GM23248 (cell line): ENCODE results near the gene CPNE9. TPM values are rescaled to one million over a fixed set of nuclear protein-coding genes. Genes with fewer than 3 reads are reported as not detected.
A peak's percentile ranks its signal among the peaks of the same experiment; 100 is the strongest.

Source experiments
- DNase-seq: peaks from one replicate; pipeline ENCODE4 v3.0.0-alpha.2; 2015
- H2AFZ ChIP-seq: fragments of 200-600 bp; sonication (generic); 2 replicates; pipeline ENCODE4 v1.6.1; 2016; ENCODE audit warnings: antibody characterized with exemption
- H3F3A ChIP-seq: fragments of 200-600 bp; sonication (generic); 2 replicates; pipeline ENCODE4 v1.6.1; 2016; ENCODE audit warnings: mild to moderate bottlenecking, antibody characterized with exemption, mixed run types; ENCODE audit not compliant: insufficient read depth
- H3K27ac ChIP-seq: fragments of 200-600 bp; sonication (generic); 2 replicates; pipeline ENCODE4 v1.5.1; 2016; ENCODE audit warnings: mild to moderate bottlenecking
- H3K27me3 ChIP-seq: fragments of 200-600 bp; sonication (generic); replicated peaks from 2 replicates; pipeline ENCODE4 v1.6.1; 2016; ENCODE audit warnings: mild to moderate bottlenecking; ENCODE audit not compliant: insufficient read depth
- H3K36me3 ChIP-seq: fragments of 200-600 bp; sonication (generic); 2 replicates; pipeline ENCODE4 v1.6.1; 2016; ENCODE audit warnings: low read depth, mild to moderate bottlenecking
- H3K4me1 ChIP-seq: fragments of 200-600 bp; sonication (generic); 2 replicates; pipeline ENCODE4 v1.6.1; 2016; ENCODE audit warnings: mild to moderate bottlenecking; ENCODE audit not compliant: insufficient read depth
- H3K4me2 ChIP-seq: fragments of 200-600 bp; sonication (generic); one replicate; pipeline ENCODE4 v1.6.1; 2016; ENCODE audit warnings: mild to moderate bottlenecking; ENCODE audit not compliant: unreplicated experiment
- H3K4me3 ChIP-seq: fragments of 200-600 bp; sonication (generic); 2 replicates; pipeline ENCODE4 v1.5.1; 2016; ENCODE audit warnings: mild to moderate bottlenecking
- H3K79me2 ChIP-seq: fragments of 200-600 bp; sonication (generic); 2 replicates; pipeline ENCODE4 v1.6.1; 2016; ENCODE audit warnings: mild to moderate bottlenecking; ENCODE audit not compliant: insufficient read depth
- H3K9ac ChIP-seq: fragments of 200-600 bp; sonication (generic); 2 replicates; pipeline ENCODE4 v1.6.1; 2016; ENCODE audit warnings: mild to moderate bottlenecking
- H3K9me2 ChIP-seq: fragments of 200-600 bp; sonication (generic); 2 replicates; pipeline ENCODE4 v1.6.1; 2016; ENCODE audit warnings: mixed run types, mild to moderate bottlenecking, moderate library complexity; ENCODE audit not compliant: insufficient read depth
- H3K9me3 ChIP-seq: fragments of 200-600 bp; sonication (generic); one replicate; pipeline ENCODE4 v1.6.1; 2017; ENCODE audit warnings: low read depth
- H4K20me1 ChIP-seq: fragments of 200-600 bp; sonication (generic); 2 replicates; pipeline ENCODE4 v1.6.0; 2016; ENCODE audit not compliant: insufficient read depth
- EZH2 ChIP-seq: fragments of 200-600 bp; sonication (generic); IDR thresholded peaks from 2 replicates; pipeline ENCODE4 v1.6.1; 2018; ENCODE audit warnings: antibody characterized with exemption, mild to moderate bottlenecking; ENCODE audit not compliant: insufficient read depth, poor library complexity, severe bottlenecking
- EZH2phosphoT487 ChIP-seq: fragments of 200-600 bp; sonication (generic); IDR thresholded peaks from 2 replicates; pipeline ENCODE4 v1.6.1; 2018; ENCODE audit warnings: antibody characterized with exemption, moderate library complexity, mild to moderate bottlenecking, low read depth; ENCODE audit not compliant: insufficient read depth
- WGBS, 2 experiments: methylation state at CpG; one replicate each; pipeline ENCODE4 v1.1.6; 2015 to 2017; ENCODE audit warnings: low lambda C conversion rate in 2 of 2, low coverage in 1 of 2; ENCODE audit errors: missing lambda C conversion rate in 2 of 2; 5-methylcytosine and 5-hydroxymethylcytosine counted together
- in situ Hi-C: fragments of 300-500 bp; cut with MboI; formaldehyde crosslinking; loops from 2 replicates; pipeline ENCODE4 v1.15.0; 2020
- polyA plus RNA-seq: library from polyadenylated mRNA; unstranded; fragments of >200 nt; fragmentation: Nextera tagmentation; extraction: Ambion mirVana; gene quantifications from 2 replicates; pipeline ENCODE4 v1.2.1, GENCODE V29; 2016
- total RNA-seq: library from RNA; depleted of rRNA; stranded (reverse); fragments of >200 nt; shearing (Covaris generic); gene quantifications from 2 replicates; pipeline ENCODE4 v1.2.3, GENCODE V29; 2014

CPNE9 gene
- total and polyA plus RNA-seq, 2 experiments from 2014 or later = not detected

DNA sequence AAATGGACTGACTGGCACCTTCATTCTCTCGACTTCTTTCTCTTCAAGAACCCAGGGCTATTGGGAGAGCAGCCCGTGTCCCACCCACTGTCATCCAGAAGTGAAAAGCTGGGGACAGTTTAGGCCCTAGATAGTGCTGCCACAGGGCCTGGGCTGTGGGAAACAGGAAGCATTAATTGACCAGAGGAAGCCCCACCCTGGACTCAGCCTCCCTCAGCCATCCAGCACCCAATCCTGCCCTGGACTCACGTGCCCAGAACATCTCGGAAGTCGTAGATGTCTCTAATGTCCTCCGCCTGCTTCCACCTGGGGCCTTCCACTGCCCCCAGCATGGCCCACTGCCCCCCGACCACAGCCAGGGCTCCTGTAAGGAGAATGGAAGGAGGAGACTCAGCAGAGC, 63.8 kb downstream of the CPNE9 start:
- no peaks in the 10 kb centered on the region for H3K9me3 ChIP-seq
- no peaks in the 10 kb centered on the region for H3F3A ChIP-seq
- no peak overlapping the region for H2AFZ ChIP-seq
- no peaks in the 10 kb centered on the region for H3K27me3 ChIP-seq
- no peaks in the 10 kb centered on the region for H4K20me1 ChIP-seq
- DNase-seq = no peak
- no peaks in the 10 kb centered on the region for H3K4me1 ChIP-seq
- in situ Hi-C loops = no loop called here
- TF ChIP-seq EZH2 (no peak), EZH2phosphoT487 (no peak)
- H3K9ac ChIP-seq = no peak overlapping the region; the same call in 1 of the 2 replicates
- H3K9me2 ChIP-seq = no peaks in the 10 kb centered on the region
- H3K4me2 ChIP-seq = no peak overlapping the region
- WGBS, 2 experiments = 54 to 59% methylated on average over 7 of the region's 7 CpGs
- peaks cover 14% of the 10 kb centered on the region for H3K79me2 ChIP-seq
- H3K4me3 ChIP-seq = no peak overlapping the region
- no peaks in the 10 kb centered on the region for H3K36me3 ChIP-seq
- no peak overlapping the region for H3K27ac ChIP-seq

DNA sequence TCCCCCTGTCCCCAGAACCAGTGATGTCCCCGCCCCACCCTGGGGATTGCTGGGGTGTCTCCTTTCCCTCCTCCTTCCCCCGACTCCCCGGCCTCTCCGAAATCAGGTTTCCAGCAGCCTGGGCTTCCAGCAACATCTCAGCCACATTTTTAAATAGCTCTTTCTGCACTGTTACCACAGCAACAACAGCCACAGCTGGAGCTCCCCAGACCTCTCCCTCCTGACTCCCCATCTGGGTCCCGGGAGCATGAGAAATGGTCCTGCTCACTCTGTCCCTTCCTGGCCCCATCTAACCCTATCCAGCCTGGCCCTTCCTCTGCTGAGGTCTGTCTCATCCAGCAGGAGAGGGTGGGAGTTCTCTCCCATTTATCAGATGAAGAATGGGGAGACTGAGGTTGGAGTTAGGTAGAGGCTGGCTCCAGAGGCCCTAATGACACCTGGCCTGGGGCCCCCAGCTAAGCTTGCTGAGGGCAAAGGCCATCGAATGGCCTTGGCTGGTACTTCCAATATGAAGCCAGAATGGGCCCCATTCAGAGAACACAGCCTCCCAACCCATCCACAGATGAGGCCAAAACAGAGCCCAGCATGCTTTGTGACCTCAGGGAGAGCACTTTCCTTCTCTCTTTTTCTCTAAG, 64.6 kb downstream of the CPNE9 start:
- Histone ChIP-seq H3K27me3 (no peaks in the 10 kb centered on the region), H3K36me3 (no peaks in the 10 kb centered on the region), H3K4me1 (no peaks in the 10 kb centered on the region), H3K9me3 (no peaks in the 10 kb centered on the region), H4K20me1 (no peaks in the 10 kb centered on the region), H3K9me2 (no peaks in the 10 kb centered on the region), H3K4me2 (no peak overlapping the region), H3K4me3 (no peak overlapping the region), H2AFZ (no peak overlapping the region), H3K79me2 (peaks cover 14% of the 10 kb centered on the region), H3K27ac (no peak overlapping the region), H3K9ac (peak overlapping the region; percentile 83; the same call in 1 of the 2 replicates), H3F3A (no peaks in the 10 kb centered on the region)
- in situ Hi-C loops = no loop called here
- TF ChIP-seq EZH2phosphoT487 = no peak
- TF ChIP-seq EZH2 = no peak
- DNase-seq = peak; percentile 23
- 72 to 76% methylated on average over 6 of the region's 6 CpGs for WGBS, 2 experiments

DNA sequence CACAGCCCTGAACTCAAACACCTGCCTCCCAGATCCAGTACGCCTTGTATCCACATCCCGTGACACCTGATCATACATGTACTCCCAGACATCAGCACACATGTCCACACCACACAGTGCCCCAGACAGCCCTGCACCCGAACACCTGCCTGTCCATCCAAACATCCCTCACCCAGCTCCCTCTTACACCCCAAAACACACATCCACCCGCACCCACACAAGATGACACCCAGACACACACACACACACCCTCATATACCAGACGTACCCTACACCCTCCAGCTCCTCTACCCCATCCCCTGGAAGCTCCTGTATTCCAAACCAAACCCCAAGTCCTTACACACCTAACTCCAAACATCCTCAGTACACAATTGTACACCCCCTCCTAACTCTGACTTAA, 65.4 kb downstream of the CPNE9 start:
- TF ChIP-seq EZH2 (no peak), EZH2phosphoT487 (no peak)
- Histone ChIP-seq H2AFZ (peak overlapping the region; percentile 91), H3K9me2 (no peaks in the 10 kb centered on the region), H3K4me1 (no peaks in the 10 kb centered on the region), H3K27ac (no peak overlapping the region), H3K4me2 (peak overlapping the region; percentile 85), H3K27me3 (no peaks in the 10 kb centered on the region), H3K36me3 (no peaks in the 10 kb centered on the region), H3K79me2 (peaks cover 14% of the 10 kb centered on the region), H3K9me3 (no peaks in the 10 kb centered on the region), H3K4me3 (peak overlapping the region; percentile 78), H3F3A (no peaks in the 10 kb centered on the region), H3K9ac (peak overlapping the region; percentile 83), H4K20me1 (no peaks in the 10 kb centered on the region)
- DNase-seq = no peak
- in situ Hi-C loops = no loop called here
- WGBS, 2 experiments = 62 to 65% methylated on average over 5 of the region's 5 CpGs

DNA sequence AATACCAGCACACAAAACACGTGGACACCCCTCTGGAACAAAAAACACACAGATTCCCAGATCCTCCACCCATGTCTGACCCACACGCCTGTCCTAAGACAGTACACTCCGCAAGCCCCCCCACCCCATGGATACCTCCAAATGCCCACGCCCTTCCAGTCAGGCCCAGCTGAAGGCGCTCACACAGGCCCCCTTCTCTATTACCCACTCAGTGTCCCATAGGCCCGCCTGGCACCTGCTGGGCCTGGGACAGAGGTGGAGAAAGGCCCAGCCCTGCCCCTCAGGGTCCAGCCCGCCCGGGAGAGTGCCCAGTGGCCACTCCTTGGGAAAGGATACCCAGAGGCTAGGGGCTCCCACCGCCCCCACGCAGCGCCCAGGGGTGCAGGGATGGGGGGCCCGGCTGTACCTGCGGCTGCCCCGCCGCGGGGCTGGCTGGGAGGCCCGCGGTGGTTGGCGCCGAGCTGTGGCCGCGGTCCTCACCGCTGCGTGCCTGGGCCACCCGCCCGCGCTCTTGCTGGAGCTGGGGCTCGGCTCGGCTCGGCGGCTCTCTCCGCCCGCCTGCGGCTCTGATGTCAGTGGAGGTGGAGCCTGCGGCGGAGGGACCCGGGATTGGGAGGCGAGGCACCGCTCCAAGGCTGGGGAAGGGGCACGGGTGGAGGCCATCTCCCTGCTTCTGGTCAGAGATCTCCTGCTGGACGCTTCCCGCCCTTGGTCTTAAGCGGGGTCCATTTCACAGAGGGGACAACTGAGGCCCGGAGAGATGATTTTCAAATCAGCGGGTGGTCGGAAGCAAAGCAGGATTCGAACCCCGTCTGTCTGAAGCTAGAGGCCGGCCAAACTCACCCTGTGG, 66.0 kb downstream of the CPNE9 start, which contains the start of gene CAMK1:
Gene CAMK1, minus strand, starts transcription at position 522 of the 850 bp plus-strand sequence. CDS start 2,198 bp downstream, outside the sequence.
- H3K4me1 ChIP-seq = no peaks in the 10 kb centered on the region
- TF ChIP-seq EZH2phosphoT487 = no peak
- no peak for TF ChIP-seq EZH2
- in situ Hi-C loops = no loop called here
- no peaks in the 10 kb centered on the region for H3F3A ChIP-seq
- H3K4me3 ChIP-seq = peak within 1 kb of the TSS; percentile 78
- no peaks in the 10 kb centered on the region for H4K20me1 ChIP-seq
- H3K27me3 ChIP-seq = no peaks in the 10 kb centered on the region
- peak within 1 kb of the TSS; percentile 91 for H2AFZ ChIP-seq
- no peaks in the 10 kb centered on the region for H3K9me2 ChIP-seq
- H3K9ac ChIP-seq = peak within 1 kb of the TSS; percentile 83
- H3K9me3 ChIP-seq = no peaks in the 10 kb centered on the region
- H3K27ac ChIP-seq = no peak within 1 kb of the TSS
- no peaks in the 10 kb centered on the region for H3K36me3 ChIP-seq
- peaks cover 14% of the 10 kb centered on the region for H3K79me2 ChIP-seq
- peak; percentile 92 for DNase-seq
- 2% methylated on average over 38 to 48 of the region's 49 CpGs for WGBS, 2 experiments
- peak within 1 kb of the TSS; percentile 85 for H3K4me2 ChIP-seq
